DND-41 (cell line): Measurements from ENCODE around the gene MGAT5B.

Experiments used
- ATAC-seq: fragments of 200-7000 bp; cut with Tn5 transposase; 3 replicates; pipeline ENCODE4 v1.9.1; 2021; ENCODE audit warnings: low read depth; ENCODE audit not compliant: insufficient read depth
- DNase-seq: peaks from one replicate; pipeline ENCODE4 v3.0.0-alpha.2; 2020
- H2AFZ ChIP-seq: 2 replicates; pipeline ENCODE4 v1.6.0; 2012; ENCODE audit warnings: low read depth, low read length
- H3K27ac ChIP-seq: 2 replicates; pipeline ENCODE4 v1.5.1; 2012; ENCODE audit warnings: low read length, inconsistent platforms
- H3K27me3 ChIP-seq: fragments of 200-600 bp; sonication (generic); 2 replicates; pipeline ENCODE4 v1.6.0; 2012; ENCODE audit warnings: low read length, mild to moderate bottlenecking, inconsistent platforms; ENCODE audit not compliant: insufficient read depth, poor library complexity
- H3K36me3 ChIP-seq: 2 replicates; pipeline ENCODE4 v1.5.1; 2012; ENCODE audit warnings: low read length, inconsistent platforms; ENCODE audit not compliant: insufficient read depth
- H3K4me1 ChIP-seq: 2 replicates; pipeline ENCODE4 v1.5.1; 2012; ENCODE audit warnings: mild to moderate bottlenecking, low read length; ENCODE audit not compliant: insufficient read depth
- H3K4me2 ChIP-seq: 2 replicates; pipeline ENCODE4 v1.6.0; 2012; ENCODE audit warnings: mild to moderate bottlenecking, moderate library complexity, low read length, inconsistent platforms; ENCODE audit not compliant: insufficient read depth
- H3K4me3 ChIP-seq, 2 experiments: fragments of 200-600 bp in 1 of 2; shearing (Covaris generic) in 1 of 2; 2 replicates each; pipeline ENCODE4 v1.5.1; 2012 to 2016; ENCODE audit warnings: inconsistent platforms in 2 of 2, low read length in 2 of 2, mild to moderate bottlenecking in 2 of 2, low read depth in 1 of 2, moderate library complexity in 1 of 2
- H3K79me2 ChIP-seq: 2 replicates; pipeline ENCODE4 v1.6.0; 2012; ENCODE audit warnings: low read length, inconsistent platforms; ENCODE audit not compliant: insufficient read depth
- H3K9ac ChIP-seq: 2 replicates; pipeline ENCODE4 v1.6.0; 2012; ENCODE audit warnings: low read depth, mild to moderate bottlenecking, inconsistent platforms, low read length, moderate library complexity
- H3K9me3 ChIP-seq: 2 replicates; pipeline ENCODE4 v1.5.1; 2012; ENCODE audit warnings: low read length, moderate library complexity, mild to moderate bottlenecking, inconsistent platforms; ENCODE audit not compliant: insufficient read depth, severe bottlenecking
- H4K20me1 ChIP-seq: 2 replicates; pipeline ENCODE4 v1.6.0; 2012; ENCODE audit warnings: low read length; ENCODE audit not compliant: insufficient read depth
- EZH2 ChIP-seq: IDR thresholded peaks from 3 replicates; pipeline ENCODE4 v1.6.1; 2012; ENCODE audit warnings: borderline replicate concordance, low read depth, mild to moderate bottlenecking, moderate library complexity, low read length, inconsistent platforms; ENCODE audit not compliant: severe bottlenecking
- TF ChIP-seq, protein P1 (sequence below): IDR thresholded peaks from 2 replicates; pipeline ENCODE4 v1.5.1; 2012; ENCODE audit warnings: borderline replicate concordance, low read length, moderate library complexity, mild to moderate bottlenecking; ENCODE audit not compliant: poor library complexity, severe bottlenecking; ENCODE audit errors: extremely low read depth

Gene MGAT5B

DNA sequence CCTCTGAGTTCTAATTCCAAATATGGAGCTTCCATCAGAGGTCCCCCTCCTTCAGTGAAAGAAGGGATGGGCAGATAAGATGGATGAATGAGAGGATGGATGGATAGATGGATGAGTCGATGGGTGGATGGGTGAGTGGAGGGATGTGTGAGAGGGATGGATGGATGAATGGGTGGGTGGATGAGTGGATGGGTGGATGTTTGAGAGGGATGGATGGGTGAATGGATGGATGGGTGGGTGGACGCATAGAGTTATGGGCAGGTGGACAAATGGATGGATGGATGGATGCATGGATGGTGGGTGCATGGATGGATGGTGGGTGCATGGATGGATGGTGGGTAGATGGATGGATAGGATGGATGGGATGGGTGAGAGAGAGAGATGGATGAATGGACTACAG lies 69.0 kb downstream of the MGAT5B start:
- Histone ChIP-seq H3K79me2 (no peaks in the 10 kb centered on the region), H3K36me3 (no peaks in the 10 kb centered on the region), H3K27me3 (no peaks in the 10 kb centered on the region), H3K9me3 (no peaks in the 10 kb centered on the region), H3K4me2 (no peak overlapping the region), H4K20me1 (no peaks in the 10 kb centered on the region), H3K4me3 (no peak overlapping the region), H3K27ac (no peak overlapping the region), H3K9ac (no peak overlapping the region), H3K4me1 (no peaks in the 10 kb centered on the region), H2AFZ (no peak overlapping the region)
- ATAC-seq, result no peak
- DNase-seq, result no peak
- TF ChIP-seq, protein P1, sequence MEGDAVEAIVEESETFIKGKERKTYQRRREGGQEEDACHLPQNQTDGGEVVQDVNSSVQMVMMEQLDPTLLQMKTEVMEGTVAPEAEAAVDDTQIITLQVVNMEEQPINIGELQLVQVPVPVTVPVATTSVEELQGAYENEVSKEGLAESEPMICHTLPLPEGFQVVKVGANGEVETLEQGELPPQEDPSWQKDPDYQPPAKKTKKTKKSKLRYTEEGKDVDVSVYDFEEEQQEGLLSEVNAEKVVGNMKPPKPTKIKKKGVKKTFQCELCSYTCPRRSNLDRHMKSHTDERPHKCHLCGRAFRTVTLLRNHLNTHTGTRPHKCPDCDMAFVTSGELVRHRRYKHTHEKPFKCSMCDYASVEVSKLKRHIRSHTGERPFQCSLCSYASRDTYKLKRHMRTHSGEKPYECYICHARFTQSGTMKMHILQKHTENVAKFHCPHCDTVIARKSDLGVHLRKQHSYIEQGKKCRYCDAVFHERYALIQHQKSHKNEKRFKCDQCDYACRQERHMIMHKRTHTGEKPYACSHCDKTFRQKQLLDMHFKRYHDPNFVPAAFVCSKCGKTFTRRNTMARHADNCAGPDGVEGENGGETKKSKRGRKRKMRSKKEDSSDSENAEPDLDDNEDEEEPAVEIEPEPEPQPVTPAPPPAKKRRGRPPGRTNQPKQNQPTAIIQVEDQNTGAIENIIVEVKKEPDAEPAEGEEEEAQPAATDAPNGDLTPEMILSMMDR, result no peak
- TF ChIP-seq EZH2, result no peak

DNA sequence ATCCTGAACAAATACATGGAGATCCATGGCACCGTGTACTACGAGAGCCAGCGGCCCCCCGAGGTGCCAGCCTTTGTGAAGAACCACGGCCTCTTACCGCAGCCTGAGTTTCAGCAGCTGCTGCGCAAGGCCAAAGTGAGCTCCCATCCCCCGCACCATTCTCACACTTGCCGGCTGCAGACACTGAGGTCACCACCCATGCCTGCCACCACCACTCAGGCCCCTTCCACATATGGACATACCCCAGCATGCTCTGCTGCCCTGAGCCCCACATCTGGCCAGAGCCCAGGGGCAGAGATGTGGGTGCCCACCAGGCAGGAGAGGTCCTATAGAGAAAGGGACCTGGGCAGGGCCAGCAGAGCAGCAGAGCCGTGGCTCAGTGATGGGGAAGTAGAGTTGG lies 69.8 kb downstream of the MGAT5B start:
- TF ChIP-seq, protein P1, result no peak
- TF ChIP-seq EZH2, result no peak
- no peak for ATAC-seq
- H3K9ac ChIP-seq, result no peak overlapping the region
- no peak overlapping the region for H2AFZ ChIP-seq
- no peaks in the 10 kb centered on the region for H3K4me1 ChIP-seq
- H3K27ac ChIP-seq, result no peak overlapping the region
- H3K9me3 ChIP-seq, result no peaks in the 10 kb centered on the region
- no peaks in the 10 kb centered on the region for H4K20me1 ChIP-seq
- H3K36me3 ChIP-seq, result no peaks in the 10 kb centered on the region
- H3K4me3 ChIP-seq, result no peak overlapping the region
- DNase-seq, result no peak
- no peaks in the 10 kb centered on the region for H3K79me2 ChIP-seq
- H3K27me3 ChIP-seq, result no peaks in the 10 kb centered on the region
- H3K4me2 ChIP-seq, result no peak overlapping the region

DNA sequence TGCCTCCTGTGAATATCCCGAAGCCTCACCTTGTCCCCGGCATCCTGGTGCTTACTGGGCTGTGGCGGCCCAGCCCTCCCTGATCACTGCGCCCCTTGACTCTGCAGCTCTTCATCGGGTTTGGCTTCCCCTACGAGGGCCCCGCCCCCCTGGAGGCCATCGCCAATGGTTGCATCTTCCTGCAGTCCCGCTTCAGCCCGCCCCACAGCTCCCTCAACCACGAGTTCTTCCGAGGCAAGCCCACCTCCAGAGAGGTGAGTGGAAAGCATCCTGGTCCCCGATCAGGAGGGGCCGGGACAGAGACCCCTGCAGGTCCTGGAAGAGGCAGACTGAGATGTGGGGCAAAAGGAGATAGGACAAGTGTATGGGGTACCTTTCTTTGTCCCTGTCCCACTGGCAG lies 72.1 kb downstream of the MGAT5B start:
- no peak for DNase-seq
- Histone ChIP-seq H4K20me1 (no peaks in the 10 kb centered on the region), H3K27ac (no peak overlapping the region), H3K4me3 (no peak overlapping the region), H3K9me3 (no peaks in the 10 kb centered on the region), H2AFZ (no peak overlapping the region), H3K27me3 (no peaks in the 10 kb centered on the region), H3K79me2 (no peaks in the 10 kb centered on the region), H3K4me1 (no peaks in the 10 kb centered on the region), H3K4me2 (no peak overlapping the region), H3K9ac (no peak overlapping the region), H3K36me3 (no peaks in the 10 kb centered on the region)
- ATAC-seq, result no peak
- TF ChIP-seq EZH2, result no peak
- TF ChIP-seq, protein P1, result no peak

DNA sequence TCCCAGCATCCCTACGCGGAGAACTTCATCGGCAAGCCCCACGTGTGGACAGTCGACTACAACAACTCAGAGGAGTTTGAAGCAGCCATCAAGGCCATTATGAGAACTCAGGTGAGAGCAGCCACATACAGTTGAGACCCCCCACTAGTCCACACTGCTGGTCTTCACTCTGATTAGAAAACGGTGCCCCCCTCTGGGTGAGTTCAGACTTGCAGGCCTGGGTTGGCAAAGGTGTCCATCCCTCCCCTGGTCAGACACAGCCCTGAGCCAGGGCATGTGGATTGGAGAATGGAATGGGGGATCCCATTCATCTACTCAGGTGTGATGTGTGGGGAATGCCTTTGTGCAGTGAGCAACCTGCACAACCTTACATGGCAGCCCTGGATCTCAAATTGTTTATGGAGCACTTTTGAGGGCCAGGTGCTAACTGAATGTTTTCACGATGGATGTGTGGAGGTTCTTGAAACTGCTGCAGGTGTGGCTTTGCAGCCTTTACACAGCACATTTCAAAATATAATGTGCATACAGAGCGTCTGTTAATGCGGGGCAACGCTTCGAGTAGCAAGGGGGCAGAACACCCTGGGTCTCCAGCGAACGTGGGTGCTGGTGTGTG lies 72.6 kb downstream of the MGAT5B start:
- Histone ChIP-seq H3K9me3 (no peaks in the 10 kb centered on the region), H4K20me1 (no peaks in the 10 kb centered on the region), H3K4me1 (no peaks in the 10 kb centered on the region), H3K79me2 (no peaks in the 10 kb centered on the region), H3K4me2 (no peak overlapping the region), H3K27me3 (no peaks in the 10 kb centered on the region), H3K36me3 (no peaks in the 10 kb centered on the region), H3K9ac (no peak overlapping the region), H2AFZ (no peak overlapping the region), H3K27ac (no peak overlapping the region), H3K4me3 (no peak overlapping the region)
- TF ChIP-seq, protein P1, result peak; percentile 53
- TF ChIP-seq EZH2, result no peak
- DNase-seq, result no peak
- ATAC-seq, result no peak
